Measurements from ENCODE around the gene NFATC1.

- TF ChIP-seq POLR2AphosphoS5 (IDR thresholded peaks at IDR 0.05; ENCODE audit: insufficient read depth in 1 of 2, low read depth in 1 of 2) = no peak
- no peak for TF ChIP-seq POLR2A (IDR thresholded peaks at IDR 0.05)
Observed at GRCh38 chr18:79472176-79472575, 76.4 kb downstream of the NFATC1 start.

All from vagina (tissue), 2 donors.